HG02852 (cell line): ENCODE data around the gene PCYOX1L.

Source experiments
- ATAC-seq: cut with Tn5 transposase; IDR thresholded peaks from one replicate; pipeline ENCODE4 v1.9.1; 2021; ENCODE audit warnings: mild to moderate bottlenecking, moderate library complexity; ENCODE audit not compliant: unreplicated experiment

Gene PCYOX1L

DNA sequence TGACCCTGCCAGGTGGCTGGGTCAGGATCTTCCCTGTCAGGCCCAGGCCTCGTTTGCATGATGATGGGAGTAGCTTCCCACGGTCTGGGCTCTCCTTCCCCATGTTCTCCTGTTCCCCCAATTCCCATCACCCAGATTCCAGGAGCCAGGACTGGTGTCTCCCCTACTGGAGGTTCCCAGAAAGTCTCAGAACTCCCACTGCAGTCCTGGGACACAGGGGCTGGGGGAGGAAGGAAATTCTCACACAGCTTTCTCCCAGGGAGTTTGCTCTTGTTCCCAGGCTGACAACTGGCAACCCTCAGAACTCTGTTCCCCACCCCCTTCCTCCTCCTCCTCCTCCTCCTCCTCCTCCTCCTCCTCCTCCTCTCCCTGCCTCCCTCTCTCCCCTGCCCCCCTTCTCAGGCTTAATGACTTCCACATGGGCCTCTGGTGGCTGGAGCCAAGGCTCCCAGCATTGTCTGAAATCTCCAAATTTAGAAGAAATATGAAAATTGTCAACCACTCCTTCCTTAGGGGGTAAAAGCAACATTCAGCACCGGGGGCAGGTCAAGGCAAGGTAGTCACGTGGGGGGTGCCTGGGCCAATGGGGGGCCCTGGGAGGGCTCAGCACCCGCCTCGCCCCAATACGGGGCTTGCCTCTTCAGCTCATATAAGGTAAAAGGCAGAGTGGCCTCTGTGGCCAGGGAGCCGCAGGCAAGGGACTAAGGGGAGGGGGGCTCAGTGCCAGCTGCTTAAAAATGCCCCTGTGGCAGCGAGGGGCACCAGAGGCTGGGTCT, 48.5 kb downstream of the PCYOX1L start:
- ATAC-seq, result no peak

DNA sequence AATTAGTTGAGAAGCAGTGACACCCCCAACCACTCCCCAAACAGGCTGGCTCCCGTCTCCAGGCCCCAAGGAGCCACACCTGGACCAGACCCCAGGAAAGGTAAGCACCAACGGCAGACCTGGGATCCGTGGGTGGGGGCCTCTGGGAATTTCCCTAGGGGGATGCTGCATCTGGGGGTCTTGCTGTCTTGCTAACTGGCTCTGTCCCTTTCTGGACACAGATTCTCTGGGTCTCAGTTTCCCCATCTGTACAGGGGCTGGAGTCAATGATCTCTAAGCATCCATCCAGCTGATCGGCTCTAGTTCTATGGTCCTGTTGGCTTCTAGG, 49.1 kb downstream of the PCYOX1L start:
- no peak for ATAC-seq

DNA sequence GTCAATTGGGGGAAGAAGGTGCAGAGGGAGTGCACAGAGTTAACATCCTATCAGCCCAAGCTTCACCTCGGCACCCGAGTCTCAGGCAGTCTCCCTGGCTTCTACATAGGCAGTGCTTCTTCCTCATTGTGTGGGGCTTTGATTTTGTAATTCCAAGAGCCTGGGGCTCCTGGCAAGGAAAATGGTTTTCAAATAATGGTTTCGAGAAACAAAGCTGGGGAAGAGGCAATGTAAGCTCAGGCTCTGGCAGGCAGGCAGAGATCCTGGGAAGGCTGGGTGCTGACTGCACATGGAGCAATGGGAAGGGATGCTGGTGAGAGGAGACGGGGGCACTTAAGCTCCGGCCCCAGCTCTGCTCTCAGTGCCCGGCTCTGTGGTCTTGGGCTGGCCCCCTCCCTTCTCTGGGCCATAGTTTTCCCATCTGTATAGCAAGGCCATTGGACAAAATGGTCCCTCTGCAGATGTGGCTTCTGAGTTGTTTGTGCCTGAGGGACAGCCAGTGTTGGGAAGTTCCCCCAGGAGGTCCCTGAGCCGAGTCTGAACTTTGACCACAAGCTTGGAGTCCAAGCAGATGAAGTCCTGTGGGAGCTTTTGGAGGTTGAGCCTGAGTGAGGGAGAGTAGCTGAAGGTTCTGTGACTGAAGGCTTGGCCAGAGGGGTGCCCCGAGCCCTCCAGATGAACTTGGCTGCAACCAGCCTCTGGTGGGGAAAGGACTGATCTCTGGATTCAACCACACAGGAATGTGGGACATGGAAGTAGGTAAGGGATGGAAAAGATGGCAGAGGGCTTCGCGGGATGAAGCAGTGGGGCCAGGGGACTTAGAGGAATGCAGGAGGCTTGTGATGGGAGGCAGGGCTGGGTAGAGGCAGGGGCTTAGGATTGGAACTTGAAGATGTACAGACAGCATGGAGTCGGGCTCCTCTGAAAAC, 49.7 kb downstream of the PCYOX1L start:
- no peak for ATAC-seq

- no peak for ATAC-seq
Measured at GRCh38 chr5:149408252-149409099, 50.6 kb downstream of the PCYOX1L start.

DNA sequence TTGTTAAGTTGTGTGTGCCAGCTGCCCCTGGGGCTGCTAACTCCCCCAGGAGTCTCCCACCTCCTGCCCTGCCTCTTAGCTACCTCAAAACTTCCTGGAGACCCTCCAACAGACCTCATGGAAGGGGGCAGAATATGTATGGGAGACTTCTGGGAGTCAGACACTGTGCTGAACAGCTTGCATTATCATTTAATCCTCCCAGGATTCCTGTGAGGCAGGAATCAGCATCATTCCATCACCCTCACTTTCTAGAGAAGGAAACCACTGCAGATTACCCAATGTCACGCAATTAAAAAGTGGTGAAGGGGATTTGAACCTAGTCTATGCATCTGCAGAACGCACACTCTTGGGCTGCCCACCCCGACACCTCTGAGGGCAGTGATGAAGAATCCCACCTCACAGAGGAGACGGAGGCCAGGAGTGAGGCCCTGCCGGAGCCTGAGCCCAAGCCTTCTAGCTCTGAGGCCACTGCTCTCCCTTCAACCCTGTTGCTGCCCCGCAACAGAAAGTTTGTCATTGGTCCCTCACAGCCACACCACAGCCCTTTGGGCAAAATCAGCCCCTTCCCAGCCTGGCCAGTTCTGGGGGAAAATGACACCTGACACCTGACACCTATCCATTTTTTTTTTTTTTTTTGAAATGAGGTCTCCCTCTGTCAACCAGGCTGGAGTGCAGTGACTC, 51.6 kb downstream of the PCYOX1L start:
- ATAC-seq, result no peak

GRCh38 chr5:149410071-149410470, 52.2 kb downstream of the PCYOX1L start:
- no peak for ATAC-seq

DNA sequence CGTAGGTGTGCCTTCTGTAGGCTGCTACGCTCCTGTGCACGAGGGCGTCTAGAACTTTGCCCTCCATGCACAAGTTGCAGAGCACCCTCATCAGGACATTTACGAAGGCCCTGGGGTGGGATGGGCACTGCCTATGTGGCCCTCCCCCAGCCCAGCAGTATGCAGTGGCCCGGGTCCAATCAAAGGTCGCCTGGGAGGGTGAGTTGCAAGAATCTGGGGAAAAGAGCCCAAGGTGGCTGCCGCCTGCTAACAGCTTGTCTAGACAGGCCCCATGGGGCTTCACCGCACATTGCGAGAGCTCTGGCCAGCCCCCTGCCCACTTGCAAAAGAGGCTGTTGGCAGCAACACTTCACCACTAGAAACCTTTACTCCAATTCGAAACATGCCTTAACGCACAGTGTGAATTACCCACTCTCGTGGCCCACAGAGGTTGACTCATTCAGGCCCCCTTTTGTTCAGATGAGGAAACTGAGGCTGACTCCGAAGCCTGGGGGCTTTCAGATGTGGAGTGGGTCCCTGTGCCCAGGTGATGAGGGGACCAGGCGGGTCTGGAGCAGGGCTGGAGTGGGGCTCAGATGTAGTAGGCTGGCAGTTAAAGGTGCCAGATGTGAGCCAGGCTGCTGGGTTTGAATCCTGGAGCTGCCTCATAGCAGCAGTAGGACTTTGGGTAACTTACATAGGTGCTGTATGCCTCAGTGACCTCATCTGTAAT, 53.0 kb downstream of the PCYOX1L start:
- no peak for ATAC-seq

GRCh38 chr5:149411738-149412519, 54.1 kb downstream of the PCYOX1L start:
- ATAC-seq, result no peak

GRCh38 chr5:149412783-149413476, 55.1 kb downstream of the PCYOX1L start:
- ATAC-seq, result no peak

- no peak for ATAC-seq
Measured at GRCh38 chr5:149413477-149414210, 55.8 kb downstream of the PCYOX1L start.

DNA sequence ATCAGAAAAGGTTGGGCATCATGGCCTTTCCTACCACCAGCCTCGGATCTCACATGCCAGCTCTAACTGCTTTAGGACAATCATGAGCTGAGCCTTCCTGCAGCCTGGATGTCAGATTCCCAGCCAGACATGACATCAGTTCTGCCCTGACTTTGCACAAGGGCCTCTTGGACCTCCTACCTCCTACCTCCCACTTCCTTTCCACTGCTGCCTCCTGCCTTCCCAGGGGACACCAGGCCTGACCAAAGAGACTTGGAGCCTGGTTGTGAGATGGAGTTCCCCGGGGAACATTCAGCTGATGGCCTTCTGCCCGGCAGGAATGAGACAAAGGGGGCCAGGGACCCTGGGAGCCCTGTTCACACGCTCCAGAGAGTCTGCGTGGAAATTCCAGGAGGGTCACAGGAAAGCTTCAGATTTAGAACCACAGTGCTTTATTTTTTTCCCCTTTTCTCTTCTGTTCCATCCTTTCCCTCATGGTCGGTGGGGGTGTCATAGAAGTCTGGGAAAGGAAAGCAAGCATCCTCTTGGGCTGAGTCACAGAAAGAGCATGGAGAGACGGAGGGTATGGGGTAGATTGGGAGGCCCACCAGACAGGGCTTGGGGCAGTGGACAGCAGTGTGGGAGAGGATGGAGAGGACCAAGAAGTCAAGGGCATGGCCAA, 56.7 kb downstream of the PCYOX1L start:
- ATAC-seq, result no peak

DNA sequence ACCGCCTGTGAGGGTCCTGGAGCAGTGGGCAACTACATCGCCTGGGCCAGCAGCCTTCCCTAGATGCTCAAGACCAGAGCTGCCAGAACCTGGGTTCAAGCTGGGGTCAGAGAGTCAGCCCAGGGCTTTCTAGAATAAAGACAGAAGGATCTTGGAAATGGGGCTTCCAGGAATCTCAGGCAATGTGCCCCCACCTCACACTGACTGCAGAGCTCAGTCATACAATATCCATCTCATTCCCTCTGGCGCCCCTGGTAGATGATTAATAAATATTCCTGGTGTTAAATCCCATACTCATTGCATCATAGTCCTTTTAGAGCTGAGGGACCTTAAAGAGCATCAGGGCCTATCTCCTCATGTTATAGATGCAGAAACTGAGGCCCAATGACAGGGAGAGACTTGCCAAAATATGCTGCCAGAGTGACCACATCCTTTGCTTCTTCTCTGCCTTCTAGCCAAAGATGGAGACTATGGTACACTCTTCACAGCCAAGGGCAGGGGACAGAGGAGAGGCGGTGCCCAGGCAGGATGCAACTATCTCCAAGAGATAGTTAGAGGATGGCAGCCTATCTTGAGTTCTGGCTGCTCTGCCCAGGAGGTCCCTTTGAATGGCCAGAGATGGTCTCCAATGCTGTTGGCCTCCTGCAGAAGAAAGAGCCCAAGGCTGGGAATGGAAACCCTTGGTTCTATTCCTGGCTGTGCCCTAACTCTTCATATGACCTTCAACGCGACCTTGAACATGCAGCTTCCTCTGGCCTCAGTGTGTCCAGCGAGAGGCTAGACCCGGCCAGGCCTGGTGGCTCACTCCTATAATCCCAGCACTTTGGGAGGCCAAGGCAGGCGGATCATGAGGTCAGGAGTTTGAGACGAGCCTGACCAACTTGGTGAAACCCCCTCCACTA, 57.5 kb downstream of the PCYOX1L start:
- no peak for ATAC-seq

GRCh38 chr5:149416987-149417710, 59.3 kb downstream of the PCYOX1L start:
- no peak for ATAC-seq

DNA sequence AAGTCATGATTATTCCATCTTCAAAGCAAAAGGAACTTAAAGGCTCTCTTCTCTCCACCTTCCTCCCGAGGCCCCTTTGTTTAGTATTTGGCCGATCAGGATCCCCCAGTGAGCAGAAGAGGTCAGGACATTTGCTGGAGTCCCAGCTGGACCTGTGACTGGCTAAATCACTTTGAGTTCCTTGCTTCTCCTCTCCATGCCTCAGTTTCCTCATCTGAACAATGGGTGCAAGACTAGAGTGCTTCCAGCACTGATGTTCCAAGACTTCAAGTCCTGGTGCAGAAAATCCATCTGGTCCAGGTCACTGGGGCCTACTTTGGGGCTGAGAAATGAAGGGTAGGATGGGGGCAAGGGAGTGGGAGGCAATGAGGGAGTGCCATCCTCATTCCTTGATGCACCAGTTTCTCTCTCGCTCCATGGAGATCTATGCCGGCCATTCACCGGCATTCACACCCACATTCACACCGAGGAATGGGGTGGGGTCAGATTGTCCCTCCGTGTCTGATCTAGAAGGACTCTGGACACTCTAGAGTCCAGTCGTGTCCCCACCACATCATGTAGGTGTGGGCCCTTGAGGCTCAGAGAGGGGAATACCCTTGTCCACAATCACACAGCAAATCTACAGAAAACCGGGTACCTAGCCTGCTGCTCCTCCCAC, 60.0 kb downstream of the PCYOX1L start:
- no peak for ATAC-seq

GRCh38 chr5:149418910-149419531, 61.2 kb downstream of the PCYOX1L start:
- no peak for ATAC-seq
